Uterus (tissue), 4 donors: ENCODE data around the gene PGC. TPM values are rescaled to one million over a fixed set of nuclear protein-coding genes. Genes with fewer than 3 reads are reported as not detected.

ENCODE experiments used
- DNase-seq, 2 donors: peaks; one replicate each; pipeline ENCODE4 v3.0.0-alpha.2; 2019 to 2020
- H3K27ac ChIP-seq, 2 donors: fragments of 200-600 bp; sonication (generic); 1 replicate in 1 of 2; 2 replicates in 1 of 2; pipeline ENCODE4 v1.5.1; 2016 to 2018
- H3K27me3 ChIP-seq, 2 donors: fragments of 200-600 bp; sonication (generic); one replicate each; pipeline ENCODE4 v1.5.1; 2018 to 2019; ENCODE audit warnings: control low read depth in 1 of 2
- H3K36me3 ChIP-seq, 2 donors: fragments of 200-600 bp; sonication (generic); one replicate each; pipeline ENCODE4 v1.5.1; 2019; ENCODE audit warnings: control low read depth in 1 of 2
- H3K4me1 ChIP-seq, 2 donors: fragments of 200-600 bp; sonication (generic); one replicate each; pipeline ENCODE4 v1.5.1; 2018 to 2019; ENCODE audit warnings: control low read depth in 1 of 2
- H3K4me3 ChIP-seq, 2 donors: fragments of 200-600 bp; sonication (generic); 1 replicate in 1 of 2; 2 replicates in 1 of 2; pipeline ENCODE4 v1.5.1; 2018 to 2019; ENCODE audit warnings: mild to moderate bottlenecking in 1 of 2
- H3K9me3 ChIP-seq, 2 donors: fragments of 200-600 bp; sonication (generic); one replicate each; pipeline ENCODE4 v1.5.1; 2019; ENCODE audit warnings: control low read depth in 1 of 2
- CTCF ChIP-seq, 4 experiments: fragments of 200-600 bp in 2 of 4; fragments of 450-650 bp in 2 of 4; sonication (generic) in 2 of 4; IDR thresholded peaks; one replicate each; pipeline ENCODE4 v1.5.1; 2016 to 2019; ENCODE audit warnings: antibody characterized with exemption in 4 of 4, mild to moderate bottlenecking in 2 of 4, moderate library complexity in 1 of 4
- POLR2A ChIP-seq, 2 donors: fragments of 450-650 bp; IDR thresholded peaks; one replicate each; pipeline ENCODE4 v1.6.1; 2016; ENCODE audit warnings: antibody characterized with exemption in 2 of 2, mild to moderate bottlenecking in 1 of 2, moderate library complexity in 1 of 2
- intact Hi-C: fragments of 100-400 bp; cut with DNase I; formaldehyde crosslinking; loops from one replicate; pipeline ENCODE4 v1.15.1; 2023; ENCODE audit warnings: low total_unique reads
- total RNA-seq, 4 donors: library from RNA; depleted of rRNA in 3 of 4; stranded (reverse); fragments of >200 nt in 3 of 4; gene quantifications; one replicate each; pipeline versions ENCODE4 v1.1.0 to v1.2.4, GENCODE V29; 2014 to 2023
- donor health status: DM: yes; HTN: yes; CAD: no.

Gene PGC
- total RNA-seq, 4 donors from 2014 or later: 0.91 to 2.1 TPM; not detected in 2

DNA sequence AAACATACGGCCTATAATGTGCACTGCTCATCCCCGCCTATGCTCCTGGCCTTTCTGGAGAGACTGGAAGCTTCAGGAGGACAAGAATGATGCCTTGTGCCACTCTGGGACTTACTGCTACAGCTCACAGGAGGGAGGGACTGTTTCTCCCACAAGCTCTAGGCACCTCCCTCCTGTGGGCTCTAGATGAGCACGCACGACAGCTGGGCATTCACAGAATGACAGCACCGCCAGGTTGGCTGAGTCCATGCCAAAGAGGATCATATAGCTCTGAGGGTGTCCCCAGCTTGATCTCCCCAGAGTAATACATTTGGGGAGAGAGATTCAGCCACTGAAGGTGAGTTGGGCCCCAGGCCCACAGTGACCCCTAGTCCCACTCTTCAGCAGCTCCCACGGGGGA is 10.1 kb upstream of the PGC start:
- no peak for DNase-seq
- no peaks in the 10 kb centered on the region for H3K27me3 ChIP-seq
- H3K9me3 ChIP-seq: no peaks in the 10 kb centered on the region
- no peak for TF ChIP-seq POLR2A (IDR thresholded peaks at IDR 0.05)
- TF ChIP-seq CTCF (IDR thresholded peaks at IDR 0.05): no peak
- intact Hi-C loops: no loop called here
- H3K36me3 ChIP-seq: no peaks in the 10 kb centered on the region
- no peak overlapping the region for H3K27ac ChIP-seq
- H3K4me3 ChIP-seq: no peak overlapping the region
- no peaks in the 10 kb centered on the region for H3K4me1 ChIP-seq

DNA sequence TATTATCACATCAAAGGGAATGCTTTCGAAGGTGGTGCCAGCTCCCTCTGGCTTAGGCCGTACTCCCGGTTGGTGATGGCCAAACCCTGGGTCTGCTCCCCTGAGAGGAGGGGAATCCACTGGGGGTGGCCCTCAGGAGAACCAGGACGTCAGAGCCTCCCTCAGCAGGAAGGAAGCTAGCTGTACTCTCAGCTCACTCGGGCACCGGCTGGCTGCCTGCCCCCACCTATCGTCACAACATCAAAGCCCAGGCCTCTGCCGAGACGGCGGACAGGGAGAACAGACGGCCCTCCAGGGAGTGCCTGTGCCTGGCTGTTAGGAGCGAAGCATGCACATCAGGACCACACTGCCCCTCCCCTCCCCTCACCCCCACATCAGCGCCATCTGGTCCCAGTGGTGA is 9.2 kb upstream of the PGC start:
- DNase-seq: no peak
- Histone ChIP-seq H3K9me3 (no peaks in the 10 kb centered on the region), H3K27me3 (no peaks in the 10 kb centered on the region), H3K4me3 (no peak overlapping the region), H3K27ac (no peak overlapping the region), H3K36me3 (no peaks in the 10 kb centered on the region), H3K4me1 (no peaks in the 10 kb centered on the region)
- TF ChIP-seq POLR2A (IDR thresholded peaks at IDR 0.05) (no peak), CTCF (IDR thresholded peaks at IDR 0.05) (no peak)
- intact Hi-C loops: no loop called here

DNA sequence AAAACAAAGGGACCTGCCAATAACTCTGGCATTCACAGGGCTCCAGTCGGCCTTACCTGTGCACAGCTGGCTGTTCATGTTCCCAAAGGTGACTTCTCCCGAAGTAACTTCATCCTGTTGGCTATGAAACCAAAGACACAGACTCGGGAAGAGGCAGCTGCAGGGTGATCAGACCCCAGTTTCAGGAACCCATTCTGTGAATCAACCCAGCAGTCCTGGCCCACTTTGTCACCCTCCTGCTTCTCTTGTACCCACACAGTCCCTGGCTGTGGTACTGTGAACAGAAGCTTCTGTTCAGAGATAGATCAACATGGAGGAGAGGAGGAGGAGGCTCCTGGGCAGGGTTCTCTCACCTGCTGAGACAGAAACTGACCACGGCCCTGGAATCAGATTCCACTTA is 8.7 kb upstream of the PGC start:
- Histone ChIP-seq H3K4me1 (no peaks in the 10 kb centered on the region), H3K27ac (no peak overlapping the region), H3K36me3 (no peaks in the 10 kb centered on the region), H3K27me3 (no peaks in the 10 kb centered on the region), H3K4me3 (no peak overlapping the region), H3K9me3 (no peaks in the 10 kb centered on the region)
- no peak for TF ChIP-seq CTCF (IDR thresholded peaks at IDR 0.05)
- no peak for TF ChIP-seq POLR2A (IDR thresholded peaks at IDR 0.05)
- DNase-seq: no peak
- intact Hi-C loops: no loop called here

DNA sequence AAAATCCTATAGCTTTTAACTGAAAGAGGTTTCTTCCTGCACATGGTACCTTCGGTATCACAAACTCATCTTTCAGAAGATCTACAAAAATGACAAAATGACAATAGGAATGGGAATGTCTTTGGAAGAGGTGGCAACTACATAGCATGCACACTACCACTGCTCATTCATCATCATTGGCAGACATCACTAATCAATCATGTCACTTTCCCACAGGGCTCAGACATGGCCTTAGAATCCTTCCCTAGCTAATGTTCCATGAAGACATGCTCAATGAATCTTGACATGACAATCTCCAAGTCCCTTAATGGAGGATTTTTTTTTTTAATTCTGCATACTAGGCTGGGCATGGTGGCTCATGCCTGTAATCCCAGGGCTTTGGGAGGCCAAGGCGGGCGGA is 3.2 kb upstream of the PGC start:
- DNase-seq: no peak

DNA sequence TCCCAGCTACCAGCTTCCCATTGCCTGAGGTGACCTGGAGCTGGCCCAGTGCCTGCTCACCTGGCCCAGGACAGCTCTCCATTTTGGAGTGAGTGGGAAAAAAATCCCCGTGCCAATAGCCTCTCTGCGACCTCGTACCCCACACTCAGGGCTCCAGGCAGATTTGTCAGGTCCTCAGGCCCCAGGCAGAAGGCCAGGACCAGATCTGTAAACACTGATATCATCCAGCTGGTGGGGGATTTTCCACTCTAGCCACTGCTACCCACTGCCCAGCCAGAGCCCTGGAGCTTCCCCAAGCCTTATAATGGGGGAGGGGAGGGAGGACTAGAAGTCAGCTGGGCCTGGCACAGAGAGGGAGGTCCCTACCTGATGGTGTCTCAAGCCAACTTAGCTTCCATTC is 1.3 kb upstream of the PGC start:
- no peak overlapping the region for H3K27ac ChIP-seq
- no peaks in the 10 kb centered on the region for H3K36me3 ChIP-seq
- DNase-seq: no peak
- no peaks in the 10 kb centered on the region for H3K9me3 ChIP-seq
- no peak overlapping the region for H3K4me3 ChIP-seq
- TF ChIP-seq POLR2A (IDR thresholded peaks at IDR 0.05) (no peak), CTCF (IDR thresholded peaks at IDR 0.05) (no peak)
- intact Hi-C loops: no loop called here
- H3K4me1 ChIP-seq: no peaks in the 10 kb centered on the region
- no peaks in the 10 kb centered on the region for H3K27me3 ChIP-seq

More for the DNA sequence above, 3.2 kb upstream of the PGC start:
- Histone ChIP-seq H3K27me3 (no peaks in the 10 kb centered on the region), H3K27ac (no peak overlapping the region), H3K4me1 (no peaks in the 10 kb centered on the region), H3K9me3 (no peaks in the 10 kb centered on the region), H3K4me3 (no peak overlapping the region), H3K36me3 (no peaks in the 10 kb centered on the region)
- intact Hi-C loops: no loop called here
- TF ChIP-seq POLR2A (IDR thresholded peaks at IDR 0.05): no peak
- no peak for TF ChIP-seq CTCF (IDR thresholded peaks at IDR 0.05)
